Effector memory CD8-positive, alpha-beta T cell (primary cell): ENCODE measurements around the gene KCNS1.

Experiments
- ATAC-seq: fragments of 150-1000 bp; cut with Tn5 transposase; replicated peaks from 2 replicates; pipeline ENCODE4 v1.10.0; 2021; ENCODE audit warnings: mild to moderate bottlenecking, moderate library complexity
- DNase-seq, 3 experiments: peaks; one replicate each; pipeline ENCODE4 v3.0.0; 2021
- H3K27ac Mint-ChIP-seq, 2 donors: one replicate each; pipeline ENCODE4 v1.8.0; 2022; ENCODE audit warnings: mild to moderate bottlenecking in 2 of 2, mixed read lengths in 2 of 2, moderate library complexity in 2 of 2
- H3K27me3 Mint-ChIP-seq, 2 donors: one replicate each; pipeline ENCODE4 v1.8.0; 2022; ENCODE audit warnings: mixed read lengths in 2 of 2
- H3K36me3 Mint-ChIP-seq: one replicate; pipeline ENCODE4 v1.8.0; 2022; ENCODE audit warnings: mild to moderate bottlenecking, moderate library complexity, mixed read lengths; ENCODE audit not compliant: insufficient read depth
- H3K4me1 Mint-ChIP-seq, 2 donors: one replicate each; pipeline ENCODE4 v1.8.0; 2022; ENCODE audit warnings: low read depth in 2 of 2, mixed read lengths in 2 of 2
- H3K4me3 Mint-ChIP-seq, 2 donors: one replicate each; pipeline ENCODE4 v1.8.0; 2022; ENCODE audit warnings: mild to moderate bottlenecking in 2 of 2, mixed read lengths in 2 of 2, moderate library complexity in 2 of 2
- H3K9me3 Mint-ChIP-seq, 2 donors: one replicate each; pipeline ENCODE4 v1.8.0; 2022; ENCODE audit warnings: mixed read lengths in 2 of 2

KCNS1 gene

GRCh38 chr20:45098103-45098773 is 2.7 kb downstream of the KCNS1 start:
- H3K36me3 Mint-ChIP-seq, result peaks cover 3% of the 10 kb centered on the region
- DNase-seq (peak in 1 of 3 experiments; percentile 5), ATAC-seq (peak; percentile 31)
- H3K27me3 Mint-ChIP-seq, result peaks cover 43 to 58% of the 10 kb centered on the region in 2 donors
- H3K4me3 Mint-ChIP-seq, result peak overlapping the region in 1 of 2 donors; percentile 69
- H3K4me1 Mint-ChIP-seq, result peaks cover 3 to 12% of the 10 kb centered on the region in 2 donors
- H3K9me3 Mint-ChIP-seq, result no peaks in the 10 kb centered on the region
- H3K27ac Mint-ChIP-seq, result no peak overlapping the region

GRCh38 chr20:45097485-45098102 is 3.3 kb downstream of the KCNS1 start:
- H3K27ac Mint-ChIP-seq, result no peak overlapping the region
- H3K36me3 Mint-ChIP-seq, result peaks cover 3% of the 10 kb centered on the region
- peak; percentile 69 for ATAC-seq
- peaks cover 42 to 52% of the 10 kb centered on the region in 2 donors for H3K27me3 Mint-ChIP-seq
- no peaks in the 10 kb centered on the region for H3K9me3 Mint-ChIP-seq
- DNase-seq, result peak in 2 of 3 experiments; percentile 21 to 22
- H3K4me3 Mint-ChIP-seq, result peak overlapping the region; percentile 54 to 69
- H3K4me1 Mint-ChIP-seq, result peaks cover 3 to 12% of the 10 kb centered on the region in 2 donors

- no peak for DNase-seq
- ATAC-seq, result no peak
- no peak overlapping the region for H3K27ac Mint-ChIP-seq
- peaks cover 3% of the 10 kb centered on the region for H3K36me3 Mint-ChIP-seq
- H3K27me3 Mint-ChIP-seq, result peaks cover 36 to 46% of the 10 kb centered on the region in 2 donors
- H3K9me3 Mint-ChIP-seq, result no peaks in the 10 kb centered on the region
- no peak overlapping the region for H3K4me3 Mint-ChIP-seq
- peaks cover 3 to 12% of the 10 kb centered on the region in 2 donors for H3K4me1 Mint-ChIP-seq
These were observed 4.1 kb downstream of the KCNS1 start for GRCh38 chr20:45096781-45097180.

- Mint-ChIP-seq H3K4me1 (peaks cover 0 to 10% of the 10 kb centered on the region in 2 donors), H3K36me3 (peaks cover 7% of the 10 kb centered on the region), H3K27ac (no peak overlapping the region), H3K9me3 (no peaks in the 10 kb centered on the region), H3K4me3 (no peak overlapping the region), H3K27me3 (peaks cover 30 to 40% of the 10 kb centered on the region in 2 donors)
- ATAC-seq (peak; percentile 69), DNase-seq (peak; percentile 47 to 52 (median 49))
These were observed 5.1 kb downstream of the KCNS1 start for GRCh38 chr20:45095805-45096238.

GRCh38 chr20:45094864-45095574 is 5.9 kb downstream of the KCNS1 start:
- ATAC-seq (no peak), DNase-seq (no peak)
- no peaks in the 10 kb centered on the region for H3K9me3 Mint-ChIP-seq
- H3K27me3 Mint-ChIP-seq, result peaks cover 22 to 31% of the 10 kb centered on the region in 2 donors
- peaks cover 7% of the 10 kb centered on the region for H3K36me3 Mint-ChIP-seq
- H3K4me1 Mint-ChIP-seq, result peaks cover 0 to 10% of the 10 kb centered on the region in 2 donors
- no peak overlapping the region for H3K4me3 Mint-ChIP-seq
- H3K27ac Mint-ChIP-seq, result no peak overlapping the region

GRCh38 chr20:45094201-45094600 is 6.7 kb downstream of the KCNS1 start:
- no peak for DNase-seq
- no peak overlapping the region for H3K4me3 Mint-ChIP-seq
- ATAC-seq, result no peak
- no peak overlapping the region for H3K27ac Mint-ChIP-seq
- peaks cover 0 to 8% of the 10 kb centered on the region in 2 donors for H3K4me1 Mint-ChIP-seq
- peaks cover 7% of the 10 kb centered on the region for H3K36me3 Mint-ChIP-seq
- no peaks in the 10 kb centered on the region for H3K9me3 Mint-ChIP-seq
- H3K27me3 Mint-ChIP-seq, result peaks cover 13 to 23% of the 10 kb centered on the region in 2 donors

- Mint-ChIP-seq H3K27ac (no peak overlapping the region), H3K4me1 (peaks cover 0 to 5% of the 10 kb centered on the region in 2 donors), H3K27me3 (peaks cover 7 to 17% of the 10 kb centered on the region in 2 donors), H3K36me3 (peaks cover 7% of the 10 kb centered on the region), H3K9me3 (no peaks in the 10 kb centered on the region), H3K4me3 (no peak overlapping the region)
- no peak for DNase-seq
- no peak for ATAC-seq
These were observed 8.0 kb downstream of the KCNS1 start for GRCh38 chr20:45092898-45093297.

- peak overlapping the region in 1 of 2 donors; percentile 56 for H3K27ac Mint-ChIP-seq
- peaks cover 4 to 8% of the 10 kb centered on the region in 2 donors for H3K4me1 Mint-ChIP-seq
- peaks cover 0 to 1% of the 10 kb centered on the region in 2 donors for H3K27me3 Mint-ChIP-seq
- H3K36me3 Mint-ChIP-seq, result peaks cover 12% of the 10 kb centered on the region
- H3K9me3 Mint-ChIP-seq, result no peaks in the 10 kb centered on the region
- DNase-seq (no peak), ATAC-seq (no peak)
- no peak overlapping the region for H3K4me3 Mint-ChIP-seq
These were observed 9.6 kb downstream of the KCNS1 start for GRCh38 chr20:45091366-45091765.

- DNase-seq (no peak), ATAC-seq (no peak)
- Mint-ChIP-seq H3K9me3 (no peaks in the 10 kb centered on the region), H3K27ac (no peak overlapping the region), H3K27me3 (no peaks in the 10 kb centered on the region), H3K36me3 (peaks cover 17% of the 10 kb centered on the region), H3K4me1 (peaks cover 8 to 17% of the 10 kb centered on the region in 2 donors), H3K4me3 (no peak overlapping the region)
These were observed 10.4 kb downstream of the KCNS1 start for GRCh38 chr20:45090481-45090880.

GRCh38 chr20:45088247-45088646 is 12.7 kb downstream of the KCNS1 start:
- no peaks in the 10 kb centered on the region for H3K9me3 Mint-ChIP-seq
- peak overlapping the region; percentile 65 to 88 for H3K27ac Mint-ChIP-seq
- H3K36me3 Mint-ChIP-seq, result peaks cover 17% of the 10 kb centered on the region
- no peak overlapping the region for H3K4me3 Mint-ChIP-seq
- no peak for DNase-seq
- H3K27me3 Mint-ChIP-seq, result no peaks in the 10 kb centered on the region
- ATAC-seq, result no peak
- peaks cover 8 to 21% of the 10 kb centered on the region in 2 donors for H3K4me1 Mint-ChIP-seq

GRCh38 chr20:45087814-45088213 is 13.1 kb downstream of the KCNS1 start:
- Mint-ChIP-seq H3K4me1 (peaks cover 8 to 23% of the 10 kb centered on the region in 2 donors), H3K27ac (peak overlapping the region; percentile 65 to 88), H3K4me3 (no peak overlapping the region), H3K36me3 (peaks cover 17% of the 10 kb centered on the region), H3K9me3 (peaks cover 0 to 3% of the 10 kb centered on the region in 2 donors), H3K27me3 (no peaks in the 10 kb centered on the region)
- DNase-seq, result no peak
- ATAC-seq, result no peak

GRCh38 chr20:45087097-45087790 is 13.7 kb downstream of the KCNS1 start:
- Mint-ChIP-seq H3K4me1 (peaks cover 9 to 25% of the 10 kb centered on the region in 2 donors), H3K4me3 (no peak overlapping the region), H3K36me3 (peaks cover 21% of the 10 kb centered on the region), H3K27me3 (no peaks in the 10 kb centered on the region), H3K27ac (peak overlapping the region; percentile 65 to 88), H3K9me3 (peaks cover 0 to 7% of the 10 kb centered on the region in 2 donors)
- ATAC-seq, result no peak
- DNase-seq, result no peak

GRCh38 chr20:45085867-45086266 is 15.1 kb downstream of the KCNS1 start:
- DNase-seq (no peak), ATAC-seq (no peak)
- Mint-ChIP-seq H3K9me3 (peaks cover 5 to 7% of the 10 kb centered on the region in 2 donors), H3K4me1 (peaks cover 9 to 30% of the 10 kb centered on the region in 2 donors), H3K4me3 (no peak overlapping the region), H3K27me3 (no peaks in the 10 kb centered on the region), H3K27ac (peak overlapping the region; percentile 65 to 77), H3K36me3 (peaks cover 30% of the 10 kb centered on the region)
